ENCODE results near the gene DDX23. TPM values are rescaled to one million over a fixed set of nuclear protein-coding genes. Genes with fewer than 3 reads are reported as not detected.

Gene DDX23
- 59.1 to 71.1 TPM (median 61.9 TPM) in 3 replicates for total RNA-seq
- long read RNA-seq, transcript DDX23-201 (17 exons, 3,248 nt) = major isoform, 37 of 62 reads
- long read RNA-seq, partial matches to known transcripts = 9 of 62 reads
- long read RNA-seq, other reads (novel, unspliced or antisense) = 16 of 62 reads

DNA sequence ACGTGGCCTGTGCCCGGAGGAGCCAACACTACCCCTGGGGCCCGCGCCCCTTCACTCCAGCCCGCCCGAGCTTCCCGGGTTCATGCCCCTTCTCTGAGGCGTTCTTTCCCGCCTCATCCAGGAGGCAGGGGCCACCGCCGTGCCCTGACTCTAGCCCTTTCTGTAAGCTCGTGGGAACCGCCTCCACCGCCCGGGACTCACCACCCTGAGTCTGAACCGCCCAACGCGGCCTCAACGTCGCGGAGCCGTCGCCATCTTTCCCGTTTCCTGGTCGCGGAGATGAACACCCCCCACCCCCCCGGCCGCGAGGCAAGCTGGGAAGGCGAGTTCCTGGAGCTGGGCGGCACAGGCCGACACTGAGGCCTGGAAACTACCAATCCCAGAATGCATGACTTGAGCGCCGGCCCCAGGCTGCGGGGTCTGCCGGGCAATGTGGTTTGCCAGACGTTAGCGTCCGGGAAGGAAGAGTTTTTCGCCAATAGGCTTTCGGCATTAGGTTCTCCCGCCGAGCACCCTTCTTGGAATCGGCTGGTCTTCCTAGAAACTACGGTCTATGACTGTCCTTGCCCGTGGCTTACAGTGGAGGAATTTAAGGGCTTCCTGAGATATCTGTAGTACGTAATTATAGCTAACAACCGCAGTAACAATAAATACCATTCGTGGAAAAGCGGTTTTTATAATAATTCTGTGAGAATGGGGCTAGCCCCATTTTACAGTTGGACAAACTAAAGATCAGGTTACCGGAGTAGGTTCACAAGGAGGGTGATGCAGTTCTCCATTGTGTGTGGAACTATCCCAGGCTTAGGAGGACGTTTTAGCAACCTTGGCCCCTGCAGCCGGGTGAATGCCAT, at the start of gene DDX23:
TSS of gene DDX23 (minus strand) at position 281 of the 851 bp plus-strand sequence. CDS start 6,381 bp downstream, outside the sequence.
- Mint-ChIP-seq H3K27ac (ENCODE audit: unreplicated experiment) (peak within 1 kb of the TSS; percentile 95), H3K27me3 (ENCODE audit: low read depth) (no peaks in the 10 kb centered on the region), H3K36me3 (ENCODE audit: low read depth) (peaks cover 2% of the 10 kb centered on the region), H3K9me3 (ENCODE audit: low read depth) (no peaks in the 10 kb centered on the region), H3K4me3 (ENCODE audit: unreplicated experiment) (peak within 1 kb of the TSS; percentile 95), H3K4me1 (ENCODE audit: low read depth) (peaks cover 29% of the 10 kb centered on the region)
- TF ChIP-seq, protein P1, sequence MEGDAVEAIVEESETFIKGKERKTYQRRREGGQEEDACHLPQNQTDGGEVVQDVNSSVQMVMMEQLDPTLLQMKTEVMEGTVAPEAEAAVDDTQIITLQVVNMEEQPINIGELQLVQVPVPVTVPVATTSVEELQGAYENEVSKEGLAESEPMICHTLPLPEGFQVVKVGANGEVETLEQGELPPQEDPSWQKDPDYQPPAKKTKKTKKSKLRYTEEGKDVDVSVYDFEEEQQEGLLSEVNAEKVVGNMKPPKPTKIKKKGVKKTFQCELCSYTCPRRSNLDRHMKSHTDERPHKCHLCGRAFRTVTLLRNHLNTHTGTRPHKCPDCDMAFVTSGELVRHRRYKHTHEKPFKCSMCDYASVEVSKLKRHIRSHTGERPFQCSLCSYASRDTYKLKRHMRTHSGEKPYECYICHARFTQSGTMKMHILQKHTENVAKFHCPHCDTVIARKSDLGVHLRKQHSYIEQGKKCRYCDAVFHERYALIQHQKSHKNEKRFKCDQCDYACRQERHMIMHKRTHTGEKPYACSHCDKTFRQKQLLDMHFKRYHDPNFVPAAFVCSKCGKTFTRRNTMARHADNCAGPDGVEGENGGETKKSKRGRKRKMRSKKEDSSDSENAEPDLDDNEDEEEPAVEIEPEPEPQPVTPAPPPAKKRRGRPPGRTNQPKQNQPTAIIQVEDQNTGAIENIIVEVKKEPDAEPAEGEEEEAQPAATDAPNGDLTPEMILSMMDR (IDR thresholded peaks at IDR 0.05) = no peak
- peak; percentile 96 for DNase-seq (ENCODE audit: low spot score)

DNA sequence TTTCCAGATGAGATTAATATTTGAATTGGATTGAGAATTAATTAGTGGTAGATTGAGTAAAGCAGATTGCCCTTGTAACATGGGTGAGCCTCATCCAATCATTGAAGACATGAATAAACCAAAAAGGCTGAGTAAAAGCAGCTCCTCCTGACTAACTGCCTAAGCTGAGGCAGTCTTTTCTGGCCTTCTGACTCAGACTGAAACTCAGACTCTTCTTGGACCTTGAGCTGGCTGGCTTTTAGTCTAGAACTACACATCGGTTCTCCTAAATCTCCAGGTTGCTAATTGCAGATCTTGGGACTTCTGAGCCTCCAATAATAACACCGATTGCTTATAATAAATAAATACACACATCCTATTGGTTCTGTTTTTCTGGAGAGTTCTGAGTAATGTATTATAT, 49.3 kb upstream of the DDX23 start:
- H3K9me3 Mint-ChIP-seq (ENCODE audit: low read depth) = no peaks in the 10 kb centered on the region
- peaks cover 12% of the 10 kb centered on the region for H3K4me1 Mint-ChIP-seq (ENCODE audit: low read depth)
- no peak overlapping the region for H3K4me3 Mint-ChIP-seq (ENCODE audit: unreplicated experiment)
- no peaks in the 10 kb centered on the region for H3K36me3 Mint-ChIP-seq (ENCODE audit: low read depth)
- DNase-seq (ENCODE audit: low spot score) = no peak
- TF ChIP-seq, protein P1 (IDR thresholded peaks at IDR 0.05) = no peak
- no peak overlapping the region for H3K27ac Mint-ChIP-seq (ENCODE audit: unreplicated experiment)
- peaks cover 10% of the 10 kb centered on the region for H3K27me3 Mint-ChIP-seq (ENCODE audit: low read depth)

DNA sequence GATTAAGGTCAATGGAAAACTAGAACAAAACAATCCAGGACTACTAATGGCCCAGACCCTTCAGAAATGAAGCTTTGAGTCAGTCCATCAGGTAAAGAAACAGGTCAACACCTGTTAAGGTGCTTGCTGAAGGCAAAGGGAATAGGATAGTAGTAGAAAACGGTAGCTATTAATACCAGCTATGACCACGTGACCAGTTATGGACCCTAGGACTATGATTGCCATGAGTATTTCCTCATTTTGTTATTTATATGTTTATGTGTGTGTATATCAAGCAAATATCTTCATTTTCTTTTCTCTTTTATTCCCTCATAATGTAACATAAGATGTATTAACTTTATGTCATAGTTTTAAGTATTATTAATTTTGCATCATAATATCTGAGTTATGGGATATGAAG, 47.7 kb upstream of the DDX23 start:
- Mint-ChIP-seq H3K9me3 (ENCODE audit: low read depth) (no peaks in the 10 kb centered on the region), H3K27ac (ENCODE audit: unreplicated experiment) (no peak overlapping the region), H3K36me3 (ENCODE audit: low read depth) (no peaks in the 10 kb centered on the region), H3K27me3 (ENCODE audit: low read depth) (peaks cover 10% of the 10 kb centered on the region), H3K4me1 (ENCODE audit: low read depth) (peaks cover 10% of the 10 kb centered on the region), H3K4me3 (ENCODE audit: unreplicated experiment) (no peak overlapping the region)
- DNase-seq (ENCODE audit: low spot score) = no peak
- TF ChIP-seq, protein P1 (IDR thresholded peaks at IDR 0.05) = no peak

DNA sequence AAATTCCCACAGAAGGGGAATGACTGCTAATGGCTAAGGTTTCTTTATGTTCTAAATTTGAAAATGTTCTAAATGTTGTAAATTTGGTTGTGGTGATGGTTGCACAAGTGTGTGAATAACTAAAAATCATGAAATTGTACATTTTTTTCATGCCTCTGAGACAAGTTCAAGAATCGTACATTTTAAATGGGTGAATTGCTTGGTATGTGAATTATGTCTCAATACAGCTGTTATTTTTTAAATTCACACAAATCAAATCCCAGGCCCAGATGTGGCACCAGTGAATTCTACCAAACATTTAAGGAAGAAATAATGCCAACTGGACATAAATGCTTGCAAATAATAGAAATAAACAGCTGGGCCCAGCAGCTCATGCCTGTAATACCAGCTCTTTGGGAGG, 42.3 kb upstream of the DDX23 start:
- Mint-ChIP-seq H3K27ac (ENCODE audit: unreplicated experiment) (no peak overlapping the region), H3K9me3 (ENCODE audit: low read depth) (no peaks in the 10 kb centered on the region), H3K36me3 (ENCODE audit: low read depth) (no peaks in the 10 kb centered on the region), H3K4me3 (ENCODE audit: unreplicated experiment) (no peak overlapping the region), H3K27me3 (ENCODE audit: low read depth) (peaks cover 19% of the 10 kb centered on the region), H3K4me1 (ENCODE audit: low read depth) (peaks cover 8% of the 10 kb centered on the region)
- TF ChIP-seq, protein P1 (IDR thresholded peaks at IDR 0.05) = no peak
- DNase-seq (ENCODE audit: low spot score) = no peak

DNA sequence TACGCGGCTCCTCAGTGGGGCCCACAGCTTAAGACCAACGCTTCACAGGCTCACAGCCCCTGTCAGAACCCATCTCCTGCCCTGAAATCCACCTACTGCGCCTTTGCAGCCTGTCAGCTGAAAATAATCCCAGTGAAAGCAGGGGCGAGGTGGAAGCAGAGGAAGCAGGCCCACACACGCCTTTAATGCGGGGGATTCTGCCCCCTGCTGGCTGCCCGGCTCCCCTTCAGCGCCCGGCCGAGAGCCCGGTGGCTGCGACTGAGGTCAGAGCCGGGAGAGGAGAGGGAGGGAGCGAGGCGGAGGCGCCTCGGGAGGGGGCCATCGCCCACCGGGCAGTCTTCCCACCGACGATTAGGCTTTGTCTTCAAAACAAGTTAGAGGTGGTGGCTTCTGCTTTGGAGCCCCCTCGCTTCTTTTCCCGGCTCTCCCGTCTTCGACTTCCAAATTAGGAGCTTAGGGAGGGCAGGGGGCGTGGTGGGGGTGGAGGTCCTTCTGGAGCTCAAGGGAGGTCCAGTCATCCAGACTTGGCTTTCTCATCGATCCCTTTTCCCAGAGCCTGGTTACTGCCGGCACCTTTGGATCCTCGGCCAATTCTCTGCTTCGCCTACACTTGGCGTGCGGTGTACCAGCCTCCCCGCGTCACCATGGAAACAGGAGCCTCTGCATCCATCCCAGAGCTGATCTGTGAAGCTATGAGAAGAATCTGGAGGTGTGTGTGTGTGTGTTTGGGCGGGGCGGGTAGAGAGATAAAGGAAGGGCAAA, 38.9 kb upstream of the DDX23 start:
- no peaks in the 10 kb centered on the region for H3K9me3 Mint-ChIP-seq (ENCODE audit: low read depth)
- no peak overlapping the region for H3K27ac Mint-ChIP-seq (ENCODE audit: unreplicated experiment)
- H3K4me3 Mint-ChIP-seq (ENCODE audit: unreplicated experiment) = peak overlapping the region; percentile 58
- no peak for DNase-seq (ENCODE audit: low spot score)
- TF ChIP-seq, protein P1 (IDR thresholded peaks at IDR 0.05) = peak; percentile 99
- H3K4me1 Mint-ChIP-seq (ENCODE audit: low read depth) = peaks cover 8% of the 10 kb centered on the region
- peaks cover 9% of the 10 kb centered on the region for H3K27me3 Mint-ChIP-seq (ENCODE audit: low read depth)
- H3K36me3 Mint-ChIP-seq (ENCODE audit: low read depth) = no peaks in the 10 kb centered on the region

Measured in chondrocyte (in vitro differentiated cells).